OCI-LY1 (cell line): ENCODE measurements around the gene TRMT61A.
A peak's percentile ranks its signal among the peaks of the same experiment; 100 is the strongest.

Experiments
- H2AFZ ChIP-seq: fragments of 200-600 bp; sonication (generic), shearing (Covaris generic); 2 replicates; pipeline ENCODE4 v1.6.0; 2014; ENCODE audit warnings: antibody characterized with exemption, mild to moderate bottlenecking, low read length
- H3F3A ChIP-seq: fragments of 200-600 bp; sonication (generic), shearing (Covaris generic); 2 replicates; pipeline ENCODE4 v1.6.0; 2014; ENCODE audit warnings: mild to moderate bottlenecking, antibody characterized with exemption, low read length, moderate library complexity; ENCODE audit not compliant: insufficient read depth
- H3K27ac ChIP-seq: fragments of 200-600 bp; sonication (generic); 2 replicates; pipeline ENCODE4 v1.5.1; 2014; ENCODE audit warnings: low read length, mixed run types, mild to moderate bottlenecking, low read depth; ENCODE audit not compliant: poor library complexity, severe bottlenecking
- H3K27me3 ChIP-seq: fragments of 200-600 bp; sonication (generic); 2 replicates; pipeline ENCODE4 v1.6.0; 2014; ENCODE audit warnings: antibody characterized with exemption, mild to moderate bottlenecking, low read length, moderate library complexity; ENCODE audit not compliant: insufficient read depth
- H3K36me3 ChIP-seq: fragments of 200-600 bp; sonication (generic); 2 replicates; pipeline ENCODE4 v1.6.1; 2014; ENCODE audit warnings: mild to moderate bottlenecking, antibody characterized with exemption, low read length, moderate library complexity, mixed read lengths; ENCODE audit not compliant: insufficient read depth
- H3K4me1 ChIP-seq: fragments of 200-600 bp; sonication (generic); 2 replicates; pipeline ENCODE4 v1.5.1; 2014; ENCODE audit warnings: mild to moderate bottlenecking, low read length, moderate library complexity; ENCODE audit not compliant: insufficient read depth, severe bottlenecking
- H3K4me2 ChIP-seq: fragments of 200-600 bp; sonication (generic), shearing (Covaris generic); 2 replicates; pipeline ENCODE4 v1.6.1; 2014; ENCODE audit warnings: low read length
- H3K4me3 ChIP-seq: fragments of 200-600 bp; sonication (generic); 2 replicates; pipeline ENCODE4 v1.5.1; 2014; ENCODE audit warnings: low read length, low read depth, mild to moderate bottlenecking, mixed read lengths; ENCODE audit not compliant: poor library complexity, severe bottlenecking
- H3K79me2 ChIP-seq: fragments of 200-600 bp; shearing (Covaris generic); 2 replicates; pipeline ENCODE4 v1.6.1; 2016; ENCODE audit warnings: mixed run types, low read length, mixed read lengths; ENCODE audit not compliant: insufficient read depth
- H3K9ac ChIP-seq: fragments of 200-600 bp; sonication (generic), shearing (Covaris generic); 2 replicates; pipeline ENCODE4 v1.6.1; 2014; ENCODE audit warnings: mild to moderate bottlenecking, low read length, mixed read lengths
- H3K9me2 ChIP-seq: fragments of 200-600 bp; sonication (generic), shearing (Covaris generic); 2 replicates; pipeline ENCODE4 v1.6.1; 2014; ENCODE audit warnings: low read depth, mild to moderate bottlenecking, low read length, mixed read lengths
- H3K9me3 ChIP-seq: fragments of 200-600 bp; shearing (Covaris generic); 2 replicates; pipeline ENCODE4 v1.6.1; 2014; ENCODE audit warnings: low read length, mixed read lengths
- H4K20me1 ChIP-seq: fragments of 200-600 bp; sonication (generic), shearing (Covaris generic); 2 replicates; pipeline ENCODE4 v1.6.0; 2016; ENCODE audit warnings: mild to moderate bottlenecking, low read length; ENCODE audit not compliant: insufficient read depth
- EZH2 ChIP-seq: fragments of 200-600 bp; sonication (generic), shearing (Covaris generic); IDR thresholded peaks from 2 replicates; pipeline ENCODE4 v1.8.0; 2017; ENCODE audit warnings: borderline replicate concordance, mixed run types, mild to moderate bottlenecking, antibody characterized with exemption, low read length, moderate library complexity, mixed read lengths
- TF ChIP-seq, protein P1 (sequence below): fragments of 200-600 bp; sonication (generic), shearing (Covaris generic); IDR thresholded peaks from 2 replicates; pipeline ENCODE4 v1.5.1; 2017; ENCODE audit warnings: mild to moderate bottlenecking, antibody characterized with exemption, low read length, moderate library complexity, mixed read lengths

Gene TRMT61A

DNA sequence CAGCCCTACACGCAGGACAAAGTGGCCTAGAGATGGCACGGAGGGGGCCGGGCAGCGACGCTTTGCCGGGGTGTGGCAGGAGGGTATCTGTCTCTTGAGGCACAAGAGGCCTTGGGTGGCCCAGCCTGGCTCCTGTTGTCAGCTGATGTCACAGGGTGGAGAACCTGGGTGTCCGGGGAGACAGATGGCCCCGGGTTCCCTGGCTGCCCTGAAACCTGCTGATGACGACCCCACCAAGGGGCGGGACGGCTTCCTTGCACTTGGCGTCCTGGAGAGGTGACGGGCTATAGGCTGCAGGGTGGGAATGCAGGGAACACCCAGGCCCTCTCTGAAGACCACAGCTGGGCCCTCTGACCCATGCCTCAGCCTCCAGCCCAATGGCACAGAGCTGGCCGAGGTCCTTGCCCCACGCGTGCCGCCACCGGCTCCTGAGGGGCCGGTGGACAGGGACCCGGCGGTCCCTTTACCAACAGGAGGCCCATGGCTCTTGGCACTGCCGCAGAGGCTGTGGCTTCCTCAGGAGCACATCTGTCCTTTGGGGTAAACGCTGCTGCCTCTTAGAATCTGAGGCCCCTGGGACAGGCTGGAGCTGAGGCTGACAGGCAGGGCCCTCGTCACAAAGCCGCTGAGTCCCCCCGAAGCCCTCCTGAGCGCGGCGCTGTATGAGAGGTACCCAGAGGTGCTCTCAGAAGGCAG, 16.4 kb downstream of the TRMT61A start:
- no peak overlapping the region for H3K4me3 ChIP-seq
- no peaks in the 10 kb centered on the region for H3K79me2 ChIP-seq
- no peaks in the 10 kb centered on the region for H3K27me3 ChIP-seq
- H3K9me2 ChIP-seq = no peaks in the 10 kb centered on the region
- H3K36me3 ChIP-seq = no peaks in the 10 kb centered on the region
- no peak overlapping the region for H3K27ac ChIP-seq
- no peaks in the 10 kb centered on the region for H3K9me3 ChIP-seq
- H3K4me2 ChIP-seq = no peak overlapping the region
- no peak overlapping the region for H2AFZ ChIP-seq
- no peak for TF ChIP-seq EZH2
- TF ChIP-seq, protein P1, sequence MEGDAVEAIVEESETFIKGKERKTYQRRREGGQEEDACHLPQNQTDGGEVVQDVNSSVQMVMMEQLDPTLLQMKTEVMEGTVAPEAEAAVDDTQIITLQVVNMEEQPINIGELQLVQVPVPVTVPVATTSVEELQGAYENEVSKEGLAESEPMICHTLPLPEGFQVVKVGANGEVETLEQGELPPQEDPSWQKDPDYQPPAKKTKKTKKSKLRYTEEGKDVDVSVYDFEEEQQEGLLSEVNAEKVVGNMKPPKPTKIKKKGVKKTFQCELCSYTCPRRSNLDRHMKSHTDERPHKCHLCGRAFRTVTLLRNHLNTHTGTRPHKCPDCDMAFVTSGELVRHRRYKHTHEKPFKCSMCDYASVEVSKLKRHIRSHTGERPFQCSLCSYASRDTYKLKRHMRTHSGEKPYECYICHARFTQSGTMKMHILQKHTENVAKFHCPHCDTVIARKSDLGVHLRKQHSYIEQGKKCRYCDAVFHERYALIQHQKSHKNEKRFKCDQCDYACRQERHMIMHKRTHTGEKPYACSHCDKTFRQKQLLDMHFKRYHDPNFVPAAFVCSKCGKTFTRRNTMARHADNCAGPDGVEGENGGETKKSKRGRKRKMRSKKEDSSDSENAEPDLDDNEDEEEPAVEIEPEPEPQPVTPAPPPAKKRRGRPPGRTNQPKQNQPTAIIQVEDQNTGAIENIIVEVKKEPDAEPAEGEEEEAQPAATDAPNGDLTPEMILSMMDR = no peak
- H4K20me1 ChIP-seq = no peaks in the 10 kb centered on the region
- H3K4me1 ChIP-seq = no peaks in the 10 kb centered on the region
- H3F3A ChIP-seq = no peaks in the 10 kb centered on the region
- no peak overlapping the region for H3K9ac ChIP-seq

DNA sequence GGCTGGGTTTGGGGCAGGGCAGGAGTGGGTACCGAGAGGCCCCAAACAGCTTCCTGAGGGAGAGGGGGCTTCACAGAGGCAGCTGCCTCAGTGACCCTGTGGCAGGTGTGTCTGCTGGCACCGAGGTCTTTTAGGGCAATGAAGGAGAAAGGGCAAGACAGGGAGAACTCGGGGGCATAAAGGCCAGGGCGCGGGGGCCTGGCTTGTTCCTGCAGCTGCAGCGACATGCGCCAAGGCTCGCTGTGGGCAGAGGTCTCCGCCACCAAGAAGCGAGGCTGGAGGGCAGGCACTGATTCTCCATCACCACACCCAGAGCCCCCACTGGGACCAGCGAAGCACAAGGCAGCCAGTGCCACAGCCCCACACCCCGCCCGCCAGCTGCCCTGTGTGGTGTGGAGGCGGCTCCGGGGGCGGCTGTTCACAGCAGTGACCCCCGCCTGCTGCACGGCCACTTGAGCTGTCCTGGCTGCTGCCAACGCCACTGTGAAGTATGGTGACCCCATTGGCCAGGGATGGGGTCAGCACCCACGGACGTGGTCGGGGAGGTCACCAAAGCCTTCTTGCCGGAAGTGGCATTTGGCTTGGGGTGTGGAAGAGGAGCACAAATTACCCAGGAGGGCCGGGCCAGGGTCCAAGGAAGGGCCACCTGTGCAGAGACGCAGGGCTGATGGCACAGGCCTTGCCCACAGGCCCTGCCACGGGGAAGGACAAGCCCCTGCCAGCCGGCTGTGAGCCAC, 17.1 kb downstream of the TRMT61A start:
- TF ChIP-seq, protein P1 = no peak
- TF ChIP-seq EZH2 = no peak
- H4K20me1 ChIP-seq = no peaks in the 10 kb centered on the region
- no peaks in the 10 kb centered on the region for H3K9me2 ChIP-seq
- no peaks in the 10 kb centered on the region for H3K27me3 ChIP-seq
- no peaks in the 10 kb centered on the region for H3K36me3 ChIP-seq
- no peak overlapping the region for H2AFZ ChIP-seq
- no peak overlapping the region for H3K9ac ChIP-seq
- H3K79me2 ChIP-seq = no peaks in the 10 kb centered on the region
- no peaks in the 10 kb centered on the region for H3K4me1 ChIP-seq
- H3K4me3 ChIP-seq = no peak overlapping the region
- no peak overlapping the region for H3K4me2 ChIP-seq
- no peak overlapping the region for H3K27ac ChIP-seq
- no peaks in the 10 kb centered on the region for H3K9me3 ChIP-seq
- no peaks in the 10 kb centered on the region for H3F3A ChIP-seq

DNA sequence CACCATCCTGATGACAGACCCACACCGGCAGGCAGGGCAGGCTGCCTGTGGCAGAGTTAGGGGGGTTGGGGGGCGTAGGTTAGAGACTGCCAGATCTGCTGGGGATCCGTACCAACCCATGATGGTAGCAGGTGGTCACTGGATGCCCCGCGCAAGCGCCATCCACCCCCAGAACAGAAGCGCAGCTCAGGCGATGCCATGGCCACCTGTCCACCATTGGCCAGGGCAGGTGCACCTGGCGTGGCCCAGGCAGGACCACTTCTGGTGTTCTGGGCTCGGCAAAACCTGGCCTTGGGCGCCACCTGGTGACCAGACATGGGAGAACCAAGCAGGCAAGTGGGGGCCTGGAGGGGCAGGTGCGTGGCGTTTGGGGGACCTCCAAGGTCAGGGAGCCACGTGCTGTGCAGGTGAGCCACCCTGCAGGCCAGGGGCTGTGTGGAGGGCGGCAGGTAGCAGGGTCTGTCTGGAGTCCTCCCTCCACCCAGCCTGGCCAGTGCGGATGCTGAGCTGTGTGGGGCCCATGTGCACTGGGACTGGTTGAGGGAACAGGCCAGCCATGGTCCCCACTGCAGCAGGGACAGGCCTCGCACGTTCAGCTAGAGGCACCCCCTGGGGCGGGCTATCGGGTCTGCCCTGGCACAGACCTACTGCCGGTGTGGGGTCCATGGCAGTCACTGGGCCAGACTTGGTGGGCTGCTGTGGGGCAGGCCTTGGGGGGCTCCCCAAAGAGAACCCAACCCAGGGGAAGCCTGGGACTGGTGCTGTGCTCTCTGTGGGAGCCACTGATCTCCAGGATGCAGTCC, 17.9 kb downstream of the TRMT61A start:
- Histone ChIP-seq H3K4me3 (no peak overlapping the region), H3F3A (no peaks in the 10 kb centered on the region), H3K9me3 (no peaks in the 10 kb centered on the region), H3K79me2 (no peaks in the 10 kb centered on the region), H3K4me2 (no peak overlapping the region), H3K9me2 (no peaks in the 10 kb centered on the region), H3K27ac (no peak overlapping the region), H3K4me1 (no peaks in the 10 kb centered on the region), H3K36me3 (no peaks in the 10 kb centered on the region), H2AFZ (no peak overlapping the region), H3K27me3 (no peaks in the 10 kb centered on the region), H4K20me1 (no peaks in the 10 kb centered on the region), H3K9ac (no peak overlapping the region)
- TF ChIP-seq, protein P1 = peak; percentile 99
- no peak for TF ChIP-seq EZH2
